Esophagus muscularis mucosa (tissue), 3 donors: ENCODE measurements around the gene CLDN7.

Experiments
- POLR2A ChIP-seq: fragments of 450-650 bp; IDR thresholded peaks from one replicate; pipeline ENCODE4 v1.6.1; 2017; ENCODE audit warnings: antibody characterized with exemption, moderate library complexity, mild to moderate bottlenecking, low read depth
- TF ChIP-seq, protein P1 (sequence below), 3 experiments: fragments of 200-600 bp in 2 of 3; fragments of 450-650 bp in 1 of 3; sonication (generic) in 2 of 3; IDR thresholded peaks; one replicate each; pipeline ENCODE4 v1.5.1; 2017 to 2019; ENCODE audit warnings: antibody characterized with exemption in 3 of 3, mild to moderate bottlenecking in 2 of 3, moderate library complexity in 1 of 3

DNA sequence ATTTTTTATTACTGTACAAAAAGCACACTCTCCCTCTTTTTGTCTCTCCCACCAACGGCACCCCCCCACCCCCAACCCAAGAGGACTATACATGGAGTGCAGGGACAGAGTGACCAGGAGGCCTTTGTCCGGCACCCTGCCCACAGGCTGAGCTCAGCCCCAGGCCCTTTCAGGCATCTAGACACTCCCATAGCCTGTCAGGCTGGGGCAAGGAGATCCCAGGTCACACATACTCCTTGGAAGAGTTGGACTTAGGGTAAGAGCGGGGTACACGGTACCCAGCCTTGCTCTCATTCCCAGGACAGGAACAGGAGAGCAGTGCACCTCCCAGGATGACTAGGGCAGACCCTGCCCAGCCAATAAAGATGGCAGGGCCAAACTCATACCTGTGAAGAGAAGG, 2.1 kb downstream of the CLDN7 start:
- TF ChIP-seq POLR2A, result no peak
- TF ChIP-seq, protein P1, sequence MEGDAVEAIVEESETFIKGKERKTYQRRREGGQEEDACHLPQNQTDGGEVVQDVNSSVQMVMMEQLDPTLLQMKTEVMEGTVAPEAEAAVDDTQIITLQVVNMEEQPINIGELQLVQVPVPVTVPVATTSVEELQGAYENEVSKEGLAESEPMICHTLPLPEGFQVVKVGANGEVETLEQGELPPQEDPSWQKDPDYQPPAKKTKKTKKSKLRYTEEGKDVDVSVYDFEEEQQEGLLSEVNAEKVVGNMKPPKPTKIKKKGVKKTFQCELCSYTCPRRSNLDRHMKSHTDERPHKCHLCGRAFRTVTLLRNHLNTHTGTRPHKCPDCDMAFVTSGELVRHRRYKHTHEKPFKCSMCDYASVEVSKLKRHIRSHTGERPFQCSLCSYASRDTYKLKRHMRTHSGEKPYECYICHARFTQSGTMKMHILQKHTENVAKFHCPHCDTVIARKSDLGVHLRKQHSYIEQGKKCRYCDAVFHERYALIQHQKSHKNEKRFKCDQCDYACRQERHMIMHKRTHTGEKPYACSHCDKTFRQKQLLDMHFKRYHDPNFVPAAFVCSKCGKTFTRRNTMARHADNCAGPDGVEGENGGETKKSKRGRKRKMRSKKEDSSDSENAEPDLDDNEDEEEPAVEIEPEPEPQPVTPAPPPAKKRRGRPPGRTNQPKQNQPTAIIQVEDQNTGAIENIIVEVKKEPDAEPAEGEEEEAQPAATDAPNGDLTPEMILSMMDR (IDR thresholded peaks at IDR 0.05), result no peak
